ENCODE measurements around the gene TEX10.

TEX10 gene

GRCh38 chr9:100282388-100282719, 70.4 kb downstream of the TEX10 start:
- no peak for DNase-seq

- DNase-seq = no peak
Observed at GRCh38 chr9:100281676-100282387, 70.9 kb downstream of the TEX10 start.

DNA sequence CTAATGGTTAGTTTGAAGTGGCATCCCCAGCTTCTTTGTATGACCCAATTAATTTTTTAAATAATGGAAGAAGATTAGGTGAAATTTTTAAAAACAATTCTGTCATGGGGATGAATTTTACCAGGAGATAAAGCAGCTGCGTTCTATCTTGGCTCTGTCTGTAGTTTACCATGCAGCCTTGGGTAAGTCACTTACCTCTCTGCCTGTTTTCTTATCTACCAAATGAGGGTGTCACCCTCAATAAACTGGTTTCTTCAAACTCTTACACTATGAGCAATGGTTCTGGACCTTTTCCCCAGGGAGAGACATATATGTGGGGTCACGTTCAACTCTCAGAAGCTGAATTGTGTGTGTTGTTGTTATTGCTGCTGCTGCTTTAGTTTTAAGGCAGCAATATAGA, 71.7 kb downstream of the TEX10 start:
- DNase-seq = no peak

- DNase-seq = no peak
Observed at GRCh38 chr9:100277166-100277979, 75.4 kb downstream of the TEX10 start.

- DNase-seq = no peak
Observed at GRCh38 chr9:100269656-100270055, 83.1 kb downstream of the TEX10 start.

GRCh38 chr9:100268271-100268670, 84.5 kb downstream of the TEX10 start:
- no peak for DNase-seq

GRCh38 chr9:100267211-100267610, 85.5 kb downstream of the TEX10 start:
- no peak for DNase-seq
